Measurements from ENCODE around the gene RIMBP2. TPM values are rescaled to one million over a fixed set of nuclear protein-coding genes. Genes with fewer than 3 reads are reported as not detected.

RIMBP2 gene
- polyA plus RNA-seq, 1 donor (not counting 4 experiments of a cell fraction or from before 2014, with no cell fraction given): 0.16 TPM

GRCh38 chr12:130413909-130414308 lies 302.2 kb downstream of the RIMBP2 start:
- Histone ChIP-seq H2AFZ (ENCODE audit: control insufficient read depth, low read length) (no peak overlapping the region), H3K27me3 (ENCODE audit: control insufficient read depth, extremely low read depth, insufficient read depth, low read length) (no peaks in the 10 kb centered on the region), H3K4me1 (ENCODE audit: control insufficient read depth, extremely low read depth, insufficient read depth, low read length) (no peaks in the 10 kb centered on the region), H3K27ac (ENCODE audit: control insufficient read depth, insufficient read depth, low read length) (no peak overlapping the region), H3K9me3 (ENCODE audit: control insufficient read depth, low read depth, low read length) (no peaks in the 10 kb centered on the region), H3K4me3 (ENCODE audit: control insufficient read depth in 2 of 3, extremely low read depth in 1 of 3, insufficient read depth in 2 of 3, low read depth in 1 of 3, low read length in 3 of 3) (no peak overlapping the region), H3K9me1 (ENCODE audit: control insufficient read depth, extremely low read depth, insufficient read depth, low read length) (no peaks in the 10 kb centered on the region), H3K9ac (ENCODE audit: control insufficient read depth, extremely low read depth, insufficient read depth, low read length) (no peak overlapping the region), H3K4me2 (ENCODE audit: control insufficient read depth, extremely low read depth, insufficient read depth, low read depth, low read length) (no peak overlapping the region), H3K79me2 (ENCODE audit: control insufficient read depth, insufficient read depth, low read length) (no peaks in the 10 kb centered on the region), H3K36me3 (ENCODE audit: control insufficient read depth in 2 of 2, extremely low read depth in 1 of 2, insufficient read depth in 2 of 2, low read length in 2 of 2) (no peaks in the 10 kb centered on the region), H4K20me1 (ENCODE audit: control insufficient read depth, extremely low read depth, insufficient read depth, low read length) (no peaks in the 10 kb centered on the region)
- DNase-seq (ENCODE audit: low read depth, low spot score) (no peak), FAIRE-seq (no peak)
- dilution Hi-C loops (cut with MboI; ENCODE audit: extremely low pct_ligation_motif_present, low sequenced_read_pairs): no loop called here
- TF ChIP-seq EZH2 (IDR thresholded peaks at IDR 0.05; ENCODE audit: low read length) (no peak), CTCF (optimal IDR thresholded peaks at IDR 0.05 in 1 of 3, IDR thresholded peaks at IDR 0.05 in 1 of 3, conservative IDR thresholded peaks at IDR 0.05 in 1 of 3; ENCODE audit: extremely low read depth in 1 of 3, insufficient read depth in 2 of 3, low read length in 3 of 3) (no peak)

GRCh38 chr12:130412384-130412783 lies 303.7 kb downstream of the RIMBP2 start:
- Histone ChIP-seq H4K20me1 (ENCODE audit: control insufficient read depth, extremely low read depth, insufficient read depth, low read length) (no peaks in the 10 kb centered on the region), H3K4me1 (ENCODE audit: control insufficient read depth, extremely low read depth, insufficient read depth, low read length) (no peaks in the 10 kb centered on the region), H3K9me3 (ENCODE audit: control insufficient read depth, low read depth, low read length) (no peaks in the 10 kb centered on the region), H3K27me3 (ENCODE audit: control insufficient read depth, extremely low read depth, insufficient read depth, low read length) (no peaks in the 10 kb centered on the region), H3K4me2 (ENCODE audit: control insufficient read depth, extremely low read depth, insufficient read depth, low read depth, low read length) (no peak overlapping the region), H3K27ac (ENCODE audit: control insufficient read depth, insufficient read depth, low read length) (no peak overlapping the region), H2AFZ (ENCODE audit: control insufficient read depth, low read length) (no peak overlapping the region), H3K9me1 (ENCODE audit: control insufficient read depth, extremely low read depth, insufficient read depth, low read length) (no peaks in the 10 kb centered on the region), H3K9ac (ENCODE audit: control insufficient read depth, extremely low read depth, insufficient read depth, low read length) (no peak overlapping the region), H3K4me3 (ENCODE audit: control insufficient read depth in 2 of 3, extremely low read depth in 1 of 3, insufficient read depth in 2 of 3, low read depth in 1 of 3, low read length in 3 of 3) (no peak overlapping the region), H3K79me2 (ENCODE audit: control insufficient read depth, insufficient read depth, low read length) (no peaks in the 10 kb centered on the region), H3K36me3 (ENCODE audit: control insufficient read depth in 2 of 2, extremely low read depth in 1 of 2, insufficient read depth in 2 of 2, low read length in 2 of 2) (no peaks in the 10 kb centered on the region)
- dilution Hi-C loops (cut with MboI; ENCODE audit: extremely low pct_ligation_motif_present, low sequenced_read_pairs): no loop called here
- DNase-seq (ENCODE audit: low read depth, low spot score) (no peak), FAIRE-seq (no peak)
- no peak for TF ChIP-seq CTCF (optimal IDR thresholded peaks at IDR 0.05 in 1 of 3, IDR thresholded peaks at IDR 0.05 in 1 of 3, conservative IDR thresholded peaks at IDR 0.05 in 1 of 3; ENCODE audit: extremely low read depth in 1 of 3, insufficient read depth in 2 of 3, low read length in 3 of 3)
- TF ChIP-seq EZH2 (IDR thresholded peaks at IDR 0.05; ENCODE audit: low read length): no peak
